Adipose tissue (tissue), 3 donors: Measurements from ENCODE around the gene CPEB4. TPM values are rescaled to one million over a fixed set of nuclear protein-coding genes. Genes with fewer than 3 reads are reported as not detected.

Experiments
- H3K27ac ChIP-seq: one replicate; pipeline ENCODE4 v1.5.1; 2013; ENCODE audit warnings: low read depth, low read length
- WGBS, 3 donors: extraction: QIAGEN DNeasy Blood & Tissue Kit; methylation state at CpG; one replicate each; pipeline ENCODE4 v1.1.7; 2013; 5-methylcytosine and 5-hydroxymethylcytosine counted together
- polyA plus RNA-seq, 3 donors: library from polyadenylated mRNA; stranded (reverse); fragments of 200-250 nt; gene quantifications; one replicate each; pipeline ENCODE4 v1.2.3, GENCODE V29; 2013
- donor health status: healthy with polysubstance abuse.
- donor health status: Bipolar disorder and iron deficiency.
- donor health status: healthy.

CPEB4 gene
- polyA plus RNA-seq, 3 donors = 6.5 to 21.4 (median 11.0) TPM

DNA sequence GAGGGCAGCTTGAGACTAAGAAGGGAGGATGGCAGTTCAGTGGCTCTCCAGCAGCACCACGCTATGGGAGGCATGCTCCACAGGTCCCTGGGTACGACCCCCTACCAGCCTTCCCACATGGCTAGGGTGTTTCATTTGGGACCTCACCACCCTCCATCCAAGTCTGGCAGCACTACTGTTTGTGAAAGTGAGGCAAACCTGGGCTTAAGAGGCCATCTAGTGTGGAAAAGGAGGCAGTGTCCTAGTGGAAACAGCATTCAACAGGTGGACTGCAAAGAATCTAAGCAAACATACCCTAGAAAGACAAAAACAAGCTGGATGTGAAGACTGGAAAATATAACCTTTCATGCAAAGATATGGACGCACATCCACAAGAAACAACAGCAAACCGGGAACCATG lies 96.1 kb downstream of the CPEB4 start:
- 40 to 52% (median 51%) methylated on average over 4 of the region's 4 CpGs for WGBS, 3 donors
- no peak overlapping the region for H3K27ac ChIP-seq

DNA sequence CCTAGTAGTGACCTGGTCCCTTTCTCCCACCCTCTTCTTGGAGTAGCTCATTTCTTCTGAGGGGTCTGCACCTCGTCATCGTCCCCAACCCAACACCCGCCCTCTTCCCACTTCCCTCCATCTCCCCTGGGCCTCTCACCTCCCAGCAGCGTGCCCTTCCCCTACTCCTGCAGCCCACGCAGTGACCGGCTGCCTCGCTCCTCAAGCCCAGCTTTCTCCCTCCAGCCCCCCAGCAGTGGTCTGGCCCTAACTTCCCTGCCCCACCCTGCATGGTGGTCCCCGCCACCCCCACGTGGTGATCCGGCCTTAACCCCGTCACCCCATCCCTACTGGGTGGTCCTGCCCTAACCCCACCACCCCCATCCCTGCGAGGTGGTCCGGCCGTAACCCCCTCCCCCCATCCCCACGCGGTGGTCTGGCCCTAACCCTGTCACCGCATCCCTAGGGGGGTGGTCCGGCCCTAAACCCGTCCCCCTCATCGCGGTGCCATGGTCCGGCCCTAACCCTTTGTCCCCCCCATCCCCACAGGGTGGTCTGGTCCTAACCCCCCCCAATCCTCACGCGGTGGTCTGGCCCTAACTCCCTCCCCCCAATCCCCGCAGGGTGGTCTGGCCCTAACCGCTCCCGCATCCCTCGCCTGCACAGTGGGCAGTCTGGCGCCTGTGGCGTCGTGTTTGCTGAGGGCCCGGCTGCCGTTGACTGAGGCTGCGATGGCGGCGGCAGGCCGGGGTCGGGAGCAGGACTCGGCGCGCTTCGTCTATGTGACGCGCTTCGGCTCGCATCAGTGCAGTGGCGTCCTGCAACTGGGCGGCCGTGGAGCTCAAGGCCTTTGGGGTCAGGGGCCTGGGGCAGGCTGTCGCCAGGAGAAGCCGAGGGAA lies 100.6 kb downstream of the CPEB4 start, which contains the start of gene C5orf47:
TSS of gene C5orf47 (plus strand) at position 617 of the 878 bp plus-strand sequence. CDS start at position 711, 94 bp downstream.
- 91 to 96% (median 95%) methylated on average over 41 to 51 of the region's 51 CpGs for WGBS, 3 donors
- no peak within 1 kb of the TSS for H3K27ac ChIP-seq

DNA sequence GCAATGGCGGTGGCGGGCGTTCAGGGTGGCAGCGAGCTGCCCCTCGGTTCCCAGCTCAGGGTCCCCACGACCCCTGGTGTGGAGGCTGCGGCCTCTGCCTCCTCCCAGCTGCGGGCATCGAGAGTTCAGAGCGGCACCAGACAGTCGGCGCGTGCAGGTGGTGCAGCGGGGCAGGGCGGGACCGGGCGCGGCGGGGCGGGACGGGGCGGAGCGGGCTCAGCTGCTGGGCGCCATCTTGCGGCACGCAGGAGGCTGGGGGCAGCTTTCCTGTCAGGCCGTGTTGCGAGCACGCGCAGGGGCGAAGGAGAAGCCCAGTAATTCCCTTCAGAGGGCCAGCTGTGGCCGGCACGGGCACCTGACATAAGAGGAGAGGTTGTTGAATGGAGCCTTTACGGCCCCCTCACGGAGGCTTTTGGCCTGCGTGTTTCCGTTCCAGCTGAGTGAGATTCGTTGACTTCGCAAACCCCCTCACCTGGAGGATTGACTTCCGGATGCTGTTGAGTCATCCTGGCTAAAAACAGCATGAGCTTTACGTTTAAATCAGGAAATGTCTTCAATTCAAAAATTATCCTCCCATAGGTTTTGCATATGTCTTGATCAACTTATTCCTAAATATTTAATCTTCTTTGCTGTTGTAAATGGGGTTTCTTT lies 101.4 kb downstream of the CPEB4 start:
- no peak overlapping the region for H3K27ac ChIP-seq
- WGBS, 3 donors = 93 to 96% (median 93%) methylated on average over 38 to 41 of the region's 41 CpGs

DNA sequence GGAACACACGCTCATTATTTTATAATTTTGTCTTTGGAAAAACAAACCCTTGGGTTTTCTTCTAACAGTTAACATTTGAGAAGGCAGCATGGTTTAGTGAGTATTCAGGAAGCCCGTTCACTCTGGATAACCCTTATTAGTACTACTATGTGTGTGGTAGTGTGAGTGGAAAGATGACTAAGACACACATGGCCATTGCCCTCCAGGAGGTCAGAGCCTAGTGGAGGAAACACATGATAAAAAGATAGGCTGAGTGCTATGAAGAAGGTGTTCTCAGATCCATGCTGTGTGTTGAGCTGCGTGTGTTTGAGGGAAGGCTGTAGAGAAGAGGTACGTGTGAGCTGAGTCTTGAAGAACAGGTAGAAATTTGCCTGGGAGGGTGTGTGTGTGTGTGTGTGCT lies 109.2 kb downstream of the CPEB4 start:
- no peak overlapping the region for H3K27ac ChIP-seq
- WGBS, 3 donors = 74 to 79% (median 76%) methylated on average over 4 of the region's 4 CpGs

- 62 to 63% (median 62%) methylated on average over 4 of the region's 4 CpGs for WGBS, 3 donors
- H3K27ac ChIP-seq = no peak overlapping the region
Measured at GRCh38 chr5:173998531-173998930, 110.4 kb downstream of the CPEB4 start.

- no peak overlapping the region for H3K27ac ChIP-seq
- 84 to 87% (median 86%) methylated on average over 4 of the region's 4 CpGs for WGBS, 3 donors
Measured at GRCh38 chr5:174000076-174000475, 111.9 kb downstream of the CPEB4 start.

DNA sequence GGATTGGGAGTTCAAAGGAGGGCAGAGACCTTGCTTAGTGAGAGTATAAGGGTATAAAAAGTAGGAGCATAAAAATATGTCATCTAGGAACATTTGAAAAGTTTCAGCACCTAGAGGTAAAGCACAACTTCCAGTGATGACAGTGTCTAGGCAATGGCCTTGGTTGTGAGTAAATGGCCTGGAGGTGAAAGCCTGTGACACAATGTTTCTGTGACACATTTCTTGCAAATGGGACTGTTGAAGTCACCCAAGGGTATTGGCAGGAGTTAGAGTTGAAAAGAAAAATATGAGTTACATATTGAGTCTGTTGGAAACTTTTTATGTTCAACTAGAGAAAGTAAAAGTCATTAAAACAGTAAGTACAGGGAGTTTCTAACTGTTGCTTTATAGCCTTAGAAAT lies 115.6 kb downstream of the CPEB4 start:
- H3K27ac ChIP-seq = no peak overlapping the region

DNA sequence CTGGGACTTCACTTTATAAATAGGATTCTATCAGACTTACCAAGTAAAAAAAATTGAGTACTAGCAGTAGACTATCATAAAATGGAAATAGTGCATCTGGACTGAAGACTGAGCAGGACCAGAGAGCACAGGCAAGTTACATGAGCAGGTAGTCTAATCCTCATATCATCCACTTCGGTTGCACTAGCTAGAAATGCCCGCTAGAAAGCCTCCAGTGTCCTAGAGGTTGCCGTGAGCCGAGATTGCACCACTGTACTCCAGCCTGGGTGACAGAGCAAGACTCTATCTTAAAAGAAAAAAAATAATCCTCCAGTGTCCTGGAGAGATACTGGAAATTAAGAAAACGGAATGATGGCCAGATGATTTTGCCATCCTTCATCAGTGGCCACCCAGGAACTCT lies 120.8 kb downstream of the CPEB4 start:
- H3K27ac ChIP-seq = no peak overlapping the region
- 88 to 92% (median 90%) methylated on average over 5 of the region's 5 CpGs for WGBS, 3 donors

- no peak overlapping the region for H3K27ac ChIP-seq
- WGBS, 3 donors = 59 to 82% (median 71%) methylated on average over 1 of the region's 1 CpG
Measured at GRCh38 chr5:174010365-174010764, 122.2 kb downstream of the CPEB4 start.

- WGBS, 3 donors = 56 to 69% (median 68%) methylated on average over 3 of the region's 3 CpGs
Measured at GRCh38 chr5:174011441-174011840, 123.3 kb downstream of the CPEB4 start.

More at GRCh38 chr5:174011441-174011840, 123.3 kb downstream of the CPEB4 start:
- no peak overlapping the region for H3K27ac ChIP-seq

Other genes with a start within 250 kb of the CPEB4 start
- gene C5orf47, start 100.8 kb downstream of the CPEB4 start, polyA plus RNA-seq = under 1 TPM in 1 of 3 donors, not detected in 2; 0.02 TPM
- under 1 TPM in 2 of 3 donors, not detected in 1; 0.13 to 0.46 TPM for gene NSG2, start 157.4 kb downstream of the CPEB4 start, polyA plus RNA-seq